Lung (tissue), 12 donors: ENCODE data around the gene PLEK. TPM values are rescaled to one million over a fixed set of nuclear protein-coding genes. Genes with fewer than 3 reads are reported as not detected.

Source experiments
- ATAC-seq: fragments of 200-7000 bp; cut with Tn5 transposase; one replicate; pipeline ENCODE4 v1.9.1; 2020; ENCODE audit warnings: moderate number of reproducible peaks; ENCODE audit not compliant: insufficient read depth, low FRiP score
- DNase-seq, 3 donors: peaks; one replicate each; pipeline ENCODE4 v3.0.0-alpha.2; 2013 to 2017
- H3K27ac ChIP-seq, 2 donors: one replicate each; pipeline ENCODE4 v1.5.1; 2013; ENCODE audit warnings: mild to moderate bottlenecking in 2 of 2, moderate library complexity in 2 of 2, control low read depth in 1 of 2, inconsistent platforms in 1 of 2, low read depth in 1 of 2, low read length in 1 of 2
- H3K27me3 ChIP-seq, 3 donors: one replicate each; pipeline ENCODE4 v1.5.1; 2013; ENCODE audit warnings: low read length in 2 of 3; ENCODE audit not compliant: control insufficient read depth in 3 of 3, insufficient read depth in 3 of 3
- H3K36me3 ChIP-seq, 4 donors: one replicate each; pipeline ENCODE4 v1.5.1; 2013; ENCODE audit warnings: low read length in 4 of 4, mild to moderate bottlenecking in 1 of 4, moderate library complexity in 1 of 4; ENCODE audit not compliant: control insufficient read depth in 4 of 4, insufficient read depth in 4 of 4
- H3K4me1 ChIP-seq, 5 donors: one replicate each; pipeline ENCODE4 v1.5.1; 2013; ENCODE audit warnings: low read length in 5 of 5, mild to moderate bottlenecking in 2 of 5, moderate library complexity in 1 of 5; ENCODE audit not compliant: control insufficient read depth in 5 of 5, insufficient read depth in 5 of 5
- H3K4me3 ChIP-seq: one replicate; pipeline ENCODE4 v1.5.1; 2013; ENCODE audit warnings: mild to moderate bottlenecking, control low read depth, moderate library complexity
- H3K9ac ChIP-seq, 2 donors: one replicate each; pipeline ENCODE4 v1.5.1; 2013; ENCODE audit warnings: low read length in 2 of 2, control low read depth in 1 of 2; ENCODE audit not compliant: insufficient read depth in 1 of 2
- H3K9me3 ChIP-seq, 4 donors: one replicate each; pipeline ENCODE4 v1.5.1; 2013; ENCODE audit warnings: low read length in 3 of 4, mild to moderate bottlenecking in 1 of 4, moderate library complexity in 1 of 4; ENCODE audit not compliant: control insufficient read depth in 4 of 4, insufficient read depth in 3 of 4
- CTCF ChIP-seq: IDR thresholded peaks from 2 replicates; pipeline ENCODE4 v1.5.1; 2012; ENCODE audit warnings: mild to moderate bottlenecking; ENCODE audit errors: control extremely low read depth, extremely low read depth
- WGBS, 2 donors: extraction: QIAGEN DNeasy Blood & Tissue Kit; methylation state at CpG; one replicate each; pipeline ENCODE4 v1.1.7; 2013; 5-methylcytosine and 5-hydroxymethylcytosine counted together
- polyA plus RNA-seq, 2 donors: library from polyadenylated mRNA; stranded (reverse); fragments of 200-250 nt; gene quantifications; one replicate each; pipeline ENCODE4 v1.2.1, GENCODE V29; 2013
- total RNA-seq, 2 donors: library from RNA; depleted of rRNA in 1 of 2; stranded (reverse); fragments of >200 nt in 1 of 2; gene quantifications; one replicate each; pipeline ENCODE4 v1.2.1, GENCODE V29; 2014 to 2021
- donor health status: control.
- donor health status: control.
- donor health status: Bipolar disorder and iron deficiency.
- donor health status: healthy.
- donor health status: DM: yes; HTN: yes; CAD: no.

Gene PLEK
- total and polyA plus RNA-seq, 4 donors, result 8.2 to 181 (median 27.4) TPM

GRCh38 chr2:68416081-68416675 is 51.1 kb downstream of the PLEK start:
- Histone ChIP-seq H3K9ac (no peak overlapping the region), H3K9me3 (no peaks in the 10 kb centered on the region), H3K36me3 (no peaks in the 10 kb centered on the region), H3K4me3 (no peak overlapping the region), H3K4me1 (no peaks in the 10 kb centered on the region), H3K27ac (no peak overlapping the region), H3K27me3 (no peaks in the 10 kb centered on the region)
- TF ChIP-seq CTCF, result no peak
- WGBS, 2 donors, result 94 to 96% methylated on average over 9 of the region's 9 CpGs
- DNase-seq (no peak), ATAC-seq (no peak)

GRCh38 chr2:68417926-68418325 is 52.8 kb downstream of the PLEK start:
- no peaks in the 10 kb centered on the region for H3K4me1 ChIP-seq
- H3K27me3 ChIP-seq, result no peaks in the 10 kb centered on the region
- TF ChIP-seq CTCF, result no peak
- DNase-seq (no peak), ATAC-seq (no peak)
- no peak overlapping the region for H3K27ac ChIP-seq
- no peak overlapping the region for H3K4me3 ChIP-seq
- 27 to 38% methylated on average over 1 of the region's 1 CpG for WGBS, 2 donors
- H3K9ac ChIP-seq, result no peak overlapping the region
- H3K9me3 ChIP-seq, result no peaks in the 10 kb centered on the region
- H3K36me3 ChIP-seq, result no peaks in the 10 kb centered on the region

DNA sequence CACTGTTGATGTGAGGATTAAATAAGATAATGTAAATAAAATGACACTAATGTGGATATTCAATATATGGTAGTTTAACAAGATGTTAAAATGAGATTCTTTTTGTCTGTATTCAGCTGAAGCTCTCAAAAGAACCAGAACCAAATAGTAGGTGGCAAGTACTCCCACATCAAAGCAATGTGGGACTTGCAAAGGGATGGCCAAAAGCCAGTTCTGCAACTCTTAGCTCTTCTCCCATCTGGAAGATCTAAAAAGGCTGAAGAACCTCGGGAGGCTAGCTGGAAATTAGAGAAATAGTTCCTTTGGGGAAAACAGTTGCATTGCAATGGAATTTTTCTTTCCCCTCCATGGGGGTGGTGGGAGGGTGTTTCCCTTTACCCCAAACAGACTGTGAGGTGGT is 53.3 kb downstream of the PLEK start:
- Histone ChIP-seq H3K9me3 (no peaks in the 10 kb centered on the region), H3K36me3 (no peaks in the 10 kb centered on the region), H3K4me1 (no peaks in the 10 kb centered on the region), H3K4me3 (no peak overlapping the region), H3K27me3 (no peaks in the 10 kb centered on the region), H3K27ac (no peak overlapping the region), H3K9ac (no peak overlapping the region)
- TF ChIP-seq CTCF, result no peak
- DNase-seq, result no peak
- no peak for ATAC-seq
- 65 to 73% methylated on average over 1 of the region's 1 CpG for WGBS, 2 donors

DNA sequence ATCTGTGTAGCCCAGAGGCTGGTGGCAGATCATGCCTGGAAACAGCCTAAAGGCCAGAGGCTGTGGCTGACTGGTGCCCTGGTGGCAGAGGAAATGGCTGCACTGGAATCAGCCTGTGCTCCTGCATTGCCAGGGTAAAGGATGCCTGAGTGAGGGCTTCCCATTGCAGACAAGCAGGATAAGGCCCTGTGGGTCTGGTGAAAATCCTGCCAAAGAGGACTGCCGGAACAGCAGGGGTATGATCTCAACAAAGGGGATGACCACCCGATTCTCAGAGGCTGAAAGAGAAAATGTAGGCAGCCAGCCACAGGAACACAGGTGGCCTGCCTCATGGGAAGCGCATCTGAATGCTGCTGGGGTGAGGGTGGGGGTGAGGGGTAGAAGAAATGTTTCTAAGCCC is 53.8 kb downstream of the PLEK start:
- Histone ChIP-seq H3K4me1 (no peaks in the 10 kb centered on the region), H3K4me3 (no peak overlapping the region), H3K27me3 (no peaks in the 10 kb centered on the region), H3K9me3 (no peaks in the 10 kb centered on the region), H3K27ac (no peak overlapping the region), H3K36me3 (no peaks in the 10 kb centered on the region), H3K9ac (no peak overlapping the region)
- no peak for TF ChIP-seq CTCF
- WGBS, 2 donors, result 87 to 91% methylated on average over 3 of the region's 3 CpGs
- ATAC-seq (no peak), DNase-seq (no peak)
